Large intestine (tissue), 3 donors: ENCODE measurements around the gene MCAM. TPM values are rescaled to one million over a fixed set of nuclear protein-coding genes. Genes with fewer than 3 reads are reported as not detected.

Experiments
- DNase-seq, 2 donors: peaks; one replicate each; pipeline versions ENCODE4 v3.0.0 to v3.0.0-alpha.2; 2013
- H3K27ac ChIP-seq: one replicate; pipeline ENCODE4 v1.5.1; 2013; ENCODE audit warnings: low read length
- H3K27me3 ChIP-seq: 2 replicates; pipeline ENCODE4 v1.6.1; 2013; ENCODE audit warnings: low read length; ENCODE audit not compliant: control insufficient read depth, insufficient read depth
- H3K36me3 ChIP-seq: 2 replicates; pipeline ENCODE4 v1.6.1; 2013; ENCODE audit warnings: low read length; ENCODE audit not compliant: control insufficient read depth, insufficient read depth
- H3K4me1 ChIP-seq: one replicate; pipeline ENCODE4 v1.6.1; 2013; ENCODE audit warnings: low read length; ENCODE audit not compliant: control insufficient read depth, insufficient read depth
- H3K4me3 ChIP-seq: one replicate; pipeline ENCODE4 v1.5.1; 2013; ENCODE audit warnings: low read length
- H3K9me3 ChIP-seq: one replicate; pipeline ENCODE4 v1.6.1; 2013; ENCODE audit warnings: mild to moderate bottlenecking, low read depth, low read length, moderate library complexity; ENCODE audit not compliant: control insufficient read depth
- WGBS: methylation state at CpG from one replicate; pipeline ENCODE4 v1.1.5; 2013; ENCODE audit warnings: low lambda C conversion rate; ENCODE audit not compliant: insufficient coverage; 5-methylcytosine and 5-hydroxymethylcytosine counted together
- polyA plus RNA-seq: library from polyadenylated mRNA; unstranded; fragments of 120-200 nt; gene quantifications from one replicate; pipeline ENCODE4 v1.2.1, GENCODE V29; 2013

MCAM gene
- polyA plus RNA-seq, 1 donor: 50.4 TPM

DNA sequence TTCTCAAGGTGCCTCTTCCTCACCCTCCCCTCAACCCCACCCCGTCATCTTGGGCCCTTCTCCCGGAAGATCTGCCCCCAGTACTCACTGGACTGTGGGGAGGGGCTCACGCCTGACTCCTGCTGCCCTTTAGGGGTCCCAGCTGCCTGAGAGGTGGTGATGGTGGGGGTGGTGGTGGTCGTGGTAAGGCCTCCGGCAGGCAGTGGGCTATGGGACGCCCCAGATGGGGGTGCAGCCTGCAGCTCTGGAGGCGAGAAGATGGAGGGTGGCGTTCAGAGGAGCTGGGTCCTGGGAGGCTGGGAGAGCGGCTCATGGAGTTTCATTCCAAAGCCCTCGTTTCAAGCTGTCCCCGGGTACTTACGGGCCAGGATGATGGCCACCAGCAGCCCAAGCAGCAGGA lies 28.8 kb upstream of the MCAM start:
- H3K27ac ChIP-seq: no peak overlapping the region
- peaks cover 11% of the 10 kb centered on the region for H3K27me3 ChIP-seq
- DNase-seq: no peak
- no peaks in the 10 kb centered on the region for H3K9me3 ChIP-seq
- no CpG with 5 or more reads among the region's 12 CpGs for WGBS
- H3K4me3 ChIP-seq: no peak overlapping the region
- H3K4me1 ChIP-seq: peaks cover 9% of the 10 kb centered on the region
- no peaks in the 10 kb centered on the region for H3K36me3 ChIP-seq

DNA sequence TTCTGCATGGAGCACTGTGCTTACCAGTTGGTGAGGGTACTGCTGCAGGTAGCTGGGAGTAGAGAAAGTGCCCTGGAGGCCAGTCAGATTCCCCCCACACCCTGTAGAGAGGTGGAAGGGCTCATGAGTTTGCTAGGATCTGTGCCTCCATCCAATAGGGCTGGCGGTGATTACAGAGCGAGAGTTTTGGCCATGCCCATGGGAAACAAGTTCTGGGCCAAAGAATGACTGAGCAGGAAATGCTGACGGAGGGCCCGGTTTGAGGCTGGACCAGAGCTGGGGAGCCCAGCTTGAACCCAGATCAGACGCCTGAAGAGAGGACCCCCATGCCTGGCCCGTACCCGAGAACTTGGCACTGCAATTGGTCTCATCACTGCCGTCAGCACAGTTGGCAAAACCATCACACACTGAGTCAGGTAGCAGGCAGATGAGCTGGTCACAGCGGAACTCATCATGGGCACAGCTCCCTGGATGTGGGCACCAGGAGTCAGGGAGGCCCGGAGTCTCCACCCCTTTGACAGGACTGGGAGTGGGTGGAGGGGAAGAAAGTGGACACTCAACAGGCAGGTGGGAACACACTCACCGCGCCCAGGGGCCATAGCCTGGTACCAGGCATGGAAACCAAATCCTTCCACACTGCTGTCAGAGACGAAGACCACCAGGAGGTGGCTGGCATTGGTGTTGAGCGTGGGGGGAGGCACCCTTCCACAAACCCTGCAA lies 27.5 kb upstream of the MCAM start:
- H3K4me3 ChIP-seq: no peak overlapping the region

DNA sequence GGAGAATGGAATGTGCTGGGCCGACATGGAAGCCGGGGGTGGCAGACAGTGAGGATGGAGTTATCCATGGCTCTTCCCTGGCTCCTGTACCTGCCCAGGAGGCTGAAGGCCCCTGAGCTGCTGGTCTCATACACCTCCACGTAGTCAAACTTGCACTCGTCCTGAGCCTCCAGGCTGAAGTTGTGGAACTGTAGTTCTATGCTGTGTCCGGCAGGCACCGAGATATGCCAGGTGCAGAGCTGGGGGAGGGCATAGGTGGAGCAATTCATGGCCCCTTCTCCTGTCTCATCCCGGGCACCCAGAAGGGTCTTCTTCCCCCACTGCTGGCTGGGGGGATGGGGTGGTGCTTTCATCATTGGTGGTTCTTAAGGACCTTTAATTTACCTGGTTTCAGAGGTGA lies 26.8 kb upstream of the MCAM start:
- H3K27ac ChIP-seq: no peak overlapping the region
- H3K36me3 ChIP-seq: no peaks in the 10 kb centered on the region
- DNase-seq: no peak
- H3K27me3 ChIP-seq: peaks cover 24% of the 10 kb centered on the region
- H3K4me1 ChIP-seq: peaks cover 21% of the 10 kb centered on the region
- WGBS: no CpG with 5 or more reads among the region's 7 CpGs
- H3K9me3 ChIP-seq: no peaks in the 10 kb centered on the region
- no peak overlapping the region for H3K4me3 ChIP-seq

More for the DNA sequence above, 27.5 kb upstream of the MCAM start:
- no peaks in the 10 kb centered on the region for H3K36me3 ChIP-seq
- peaks cover 17% of the 10 kb centered on the region for H3K4me1 ChIP-seq
- no peak for DNase-seq
- WGBS: no CpG with 5 or more reads among the region's 14 CpGs
- H3K27ac ChIP-seq: no peak overlapping the region
- H3K27me3 ChIP-seq: peaks cover 20% of the 10 kb centered on the region
- H3K9me3 ChIP-seq: no peaks in the 10 kb centered on the region

DNA sequence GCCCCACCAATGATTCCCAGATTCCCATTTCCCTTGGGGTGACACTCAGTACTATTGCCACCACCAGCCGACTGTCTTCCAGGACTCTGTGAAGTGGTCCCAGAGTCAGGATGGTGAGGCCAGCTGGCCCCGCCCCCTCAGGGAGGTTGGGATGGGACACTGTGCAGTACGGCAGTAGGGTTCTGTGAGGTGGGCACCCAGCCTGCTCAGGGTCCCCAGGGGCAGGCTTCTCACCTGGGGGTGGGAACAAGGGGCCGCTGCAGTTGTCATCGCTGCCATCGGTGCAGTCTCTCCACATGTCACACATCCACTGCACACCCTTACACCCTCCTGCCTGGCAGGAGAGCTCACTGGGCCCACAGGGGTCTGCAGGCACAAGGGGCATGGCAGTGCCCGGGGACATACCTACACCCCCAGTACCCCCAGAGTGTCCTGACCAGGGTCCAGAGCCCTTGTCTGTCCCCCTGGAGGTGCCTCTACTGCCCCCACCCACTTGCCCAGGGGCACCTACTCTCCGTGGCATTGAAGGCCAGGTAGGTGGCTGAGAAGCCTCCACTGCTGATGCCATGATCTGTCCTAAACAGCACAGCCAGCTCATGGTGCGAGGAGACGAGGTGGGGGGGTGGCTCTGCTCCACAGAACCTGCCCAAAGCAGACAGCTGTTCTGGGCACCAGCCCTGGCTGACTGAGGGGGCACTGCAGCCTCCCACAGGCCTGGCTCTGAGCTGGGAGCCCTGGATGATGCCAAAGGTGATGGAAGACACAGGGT lies 25.6 kb upstream of the MCAM start:
- no CpG with 5 or more reads among the region's 10 CpGs for WGBS
- no peak overlapping the region for H3K4me3 ChIP-seq
- no peaks in the 10 kb centered on the region for H3K9me3 ChIP-seq
- peaks cover 24% of the 10 kb centered on the region for H3K27me3 ChIP-seq
- no peak overlapping the region for H3K27ac ChIP-seq
- no peak for DNase-seq
- peaks cover 31% of the 10 kb centered on the region for H3K4me1 ChIP-seq
- no peaks in the 10 kb centered on the region for H3K36me3 ChIP-seq

DNA sequence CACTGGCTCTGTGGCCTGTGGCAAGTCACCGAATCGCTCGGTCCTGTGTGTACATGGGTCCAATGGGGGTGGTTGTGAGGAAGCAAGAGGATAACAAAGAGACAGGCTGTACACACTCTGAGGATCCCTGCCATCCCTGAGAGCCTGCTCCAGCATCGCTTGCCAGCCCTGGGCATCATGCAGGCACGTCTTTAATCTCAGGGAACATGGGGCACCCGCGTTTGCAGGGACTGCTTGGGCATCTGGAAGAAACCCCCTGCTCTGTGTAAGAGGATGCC lies 25.0 kb upstream of the MCAM start:
- Histone ChIP-seq H3K27me3 (peaks cover 24% of the 10 kb centered on the region), H3K36me3 (peaks cover 2% of the 10 kb centered on the region)
- WGBS: no CpG with 5 or more reads among the region's 7 CpGs

DNA sequence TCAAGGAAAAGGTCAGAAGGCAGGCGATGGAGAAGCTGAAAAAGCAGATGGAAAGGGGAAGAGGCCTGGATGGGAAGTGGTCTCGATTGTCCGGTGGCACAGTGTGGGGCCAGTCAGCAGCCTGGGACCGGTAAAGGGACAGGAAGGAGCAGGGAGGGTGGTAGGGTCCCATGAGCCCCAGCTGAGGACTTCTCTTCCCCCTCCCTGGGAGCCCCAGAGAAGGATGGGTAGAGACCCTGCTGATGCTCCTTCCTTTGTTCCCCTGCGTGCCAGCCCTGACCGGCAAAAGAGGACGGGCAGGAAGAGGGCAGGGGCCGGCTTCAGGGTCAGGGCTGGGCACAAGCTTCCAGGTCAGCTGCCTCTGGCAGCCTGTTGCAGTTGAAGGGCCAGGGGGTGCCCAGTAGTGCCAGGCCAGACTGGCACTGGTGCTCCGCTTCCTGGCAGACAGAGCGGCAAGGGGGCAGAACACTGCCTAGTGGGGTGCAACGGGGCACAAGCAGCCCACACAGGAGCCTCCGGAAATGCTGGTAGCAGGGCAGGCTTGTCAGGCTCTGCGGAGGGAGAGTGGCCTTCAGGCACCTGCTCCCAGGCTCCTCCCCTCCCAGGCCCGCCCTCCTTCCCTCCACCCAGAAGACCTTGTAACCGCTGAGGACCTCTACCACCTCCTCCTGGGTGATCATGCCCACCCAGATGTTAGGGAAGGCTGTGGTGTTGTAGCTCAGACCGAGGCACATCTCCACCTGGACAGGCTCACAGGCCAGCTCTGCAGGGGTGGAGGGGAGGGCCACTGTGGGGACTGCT lies 24.5 kb upstream of the MCAM start:
- peak overlapping the region; percentile 51 for H3K27ac ChIP-seq
- peaks cover 38% of the 10 kb centered on the region for H3K4me1 ChIP-seq
- H3K9me3 ChIP-seq: no peaks in the 10 kb centered on the region
- peaks cover 24% of the 10 kb centered on the region for H3K27me3 ChIP-seq
- no peak for DNase-seq
- peak overlapping the region; percentile 52 for H3K4me3 ChIP-seq
- peaks cover 6% of the 10 kb centered on the region for H3K36me3 ChIP-seq
- WGBS: no CpG with 5 or more reads among the region's 16 CpGs

More for the DNA sequence above, 25.0 kb upstream of the MCAM start:
- no peak for DNase-seq
- H3K27ac ChIP-seq: no peak overlapping the region
- no peak overlapping the region for H3K4me3 ChIP-seq
- no peaks in the 10 kb centered on the region for H3K9me3 ChIP-seq
- H3K4me1 ChIP-seq: peaks cover 34% of the 10 kb centered on the region

DNA sequence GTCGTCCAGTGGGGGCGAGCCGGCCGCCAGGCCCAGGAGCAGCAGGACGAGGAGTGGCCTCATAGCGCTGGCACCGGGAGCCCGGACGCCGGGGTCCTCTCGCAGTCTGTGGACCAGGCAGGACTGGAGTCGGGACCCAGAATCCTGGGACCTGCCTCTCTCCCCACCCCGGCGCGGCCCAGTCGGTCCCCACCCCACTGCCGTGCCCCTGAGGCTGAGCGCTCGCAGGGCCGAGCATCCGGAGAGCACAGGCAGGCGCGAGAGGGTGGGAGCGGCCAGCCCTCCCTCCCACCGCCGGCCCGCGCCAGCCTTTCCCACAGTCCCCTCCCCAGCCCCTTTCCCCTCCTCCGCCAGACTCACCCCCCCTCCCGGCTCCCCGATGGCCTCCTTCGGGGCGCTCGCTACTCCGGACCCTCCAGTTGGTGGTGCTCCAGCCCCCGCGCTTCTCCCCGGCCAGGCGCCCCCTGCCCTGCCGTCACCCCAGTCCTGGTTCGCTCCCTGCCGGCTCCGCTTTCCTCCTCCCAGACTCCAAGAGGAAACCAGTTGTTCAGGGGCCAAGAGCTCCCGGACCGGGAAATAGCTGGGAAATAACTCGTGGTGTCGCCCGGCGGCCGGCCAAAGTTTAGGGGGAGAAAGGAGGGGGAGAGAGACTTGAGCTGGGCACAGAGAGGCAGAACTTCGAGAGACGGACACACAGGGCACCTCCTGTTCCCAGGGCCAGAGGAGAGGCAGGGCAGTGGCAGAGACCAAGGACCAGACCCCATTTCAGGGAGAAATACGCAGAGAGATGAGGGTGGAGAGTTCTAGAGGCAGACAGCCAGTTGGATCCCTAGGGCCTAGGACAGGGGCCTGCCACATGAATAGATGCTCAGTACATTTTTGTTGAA lies 23.6 kb upstream of the MCAM start, which contains the start of gene C1QTNF5:
Gene C1QTNF5 (minus strand): TSS at position 549 of the 887 bp plus-strand sequence. CDS start 486 bp downstream, at position 63.
- H3K4me1 ChIP-seq: peaks cover 39% of the 10 kb centered on the region
- peak within 1 kb of the TSS; percentile 52 for H3K4me3 ChIP-seq
- H3K9me3 ChIP-seq: no peaks in the 10 kb centered on the region
- H3K27me3 ChIP-seq: peaks cover 24% of the 10 kb centered on the region
- H3K36me3 ChIP-seq: peaks cover 13% of the 10 kb centered on the region
- WGBS: no CpG with 5 or more reads among the region's 53 CpGs
- H3K27ac ChIP-seq: peak within 1 kb of the TSS; percentile 51
- DNase-seq: peak; percentile 74 to 86

DNA sequence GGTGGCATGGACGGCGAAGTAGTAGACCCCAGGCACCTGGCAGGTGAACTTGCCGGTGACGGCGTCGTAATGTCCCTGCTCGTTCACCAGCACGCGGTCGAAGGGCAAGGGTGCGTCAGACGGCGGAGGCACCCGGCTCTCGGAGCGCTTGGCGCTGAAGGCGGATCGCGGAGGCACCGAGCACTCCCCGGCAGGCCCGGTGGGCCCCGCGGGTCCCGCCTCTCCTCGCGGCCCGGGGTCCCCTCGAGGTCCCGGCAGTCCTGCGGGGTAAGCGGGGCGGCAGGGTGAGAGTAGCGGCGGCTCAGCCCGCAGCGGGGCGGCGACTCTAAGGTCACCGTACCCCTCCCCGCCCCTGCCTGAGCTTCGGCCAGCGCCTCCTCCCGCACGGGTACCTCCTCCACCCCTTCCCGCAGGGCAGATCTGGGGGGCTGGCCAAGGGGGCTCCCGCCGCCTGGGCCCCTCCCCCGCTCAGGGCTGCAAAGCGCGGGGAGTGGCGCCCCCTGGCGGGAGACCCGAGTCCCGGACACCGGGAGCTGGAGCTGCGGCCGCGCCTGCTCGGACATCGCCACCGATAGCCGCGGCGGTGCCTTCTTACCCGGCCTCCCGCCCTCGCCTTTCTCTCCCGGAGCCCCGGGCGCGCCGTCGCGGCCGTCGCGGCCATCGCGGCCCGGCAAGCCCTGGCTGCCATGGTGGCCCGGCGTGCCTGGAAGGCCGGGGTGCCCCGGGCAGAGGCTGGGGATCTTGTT lies 22.8 kb upstream of the MCAM start:
- peaks cover 24% of the 10 kb centered on the region for H3K27me3 ChIP-seq
- H3K9me3 ChIP-seq: no peaks in the 10 kb centered on the region
- H3K4me1 ChIP-seq: peaks cover 47% of the 10 kb centered on the region
- DNase-seq: peak in 1 of 2 donors; percentile 65
- peak overlapping the region; percentile 52 for H3K4me3 ChIP-seq
- H3K27ac ChIP-seq: peak overlapping the region; percentile 49
- H3K36me3 ChIP-seq: peaks cover 13% of the 10 kb centered on the region
- no CpG with 5 or more reads among the region's 86 CpGs for WGBS

DNA sequence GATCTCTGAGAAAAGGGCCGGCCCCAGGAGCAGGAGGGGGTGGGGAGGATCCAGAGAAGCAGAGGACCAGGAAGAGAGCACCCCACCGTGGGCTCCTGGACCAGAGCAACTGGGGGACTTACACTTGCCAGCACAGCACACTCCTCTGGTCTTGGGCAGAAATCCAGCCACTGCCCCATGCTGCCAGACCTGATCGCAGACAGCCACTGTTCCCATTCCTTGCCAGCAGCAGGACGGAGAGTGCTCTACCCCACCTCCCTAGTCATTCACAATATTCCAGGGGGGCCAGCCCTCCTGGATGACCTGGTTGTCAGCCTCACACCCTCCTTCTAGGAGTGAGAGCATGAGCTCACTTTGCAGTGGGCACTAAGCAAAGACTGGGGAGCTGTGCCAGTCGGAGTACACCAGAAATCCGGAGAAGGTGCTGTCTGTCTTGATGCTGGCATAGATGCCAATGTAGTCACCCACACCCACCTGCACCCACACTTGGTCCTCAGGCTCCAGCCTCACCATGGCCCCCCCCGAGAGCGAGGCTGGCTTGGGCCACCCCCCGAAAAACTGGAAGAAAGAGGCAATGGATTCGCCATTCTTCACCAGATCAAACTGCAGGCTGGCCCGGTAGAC lies 22.1 kb upstream of the MCAM start:
- no peak for DNase-seq
- peaks cover 13% of the 10 kb centered on the region for H3K36me3 ChIP-seq
- H3K27ac ChIP-seq: no peak overlapping the region
- H3K4me1 ChIP-seq: peaks cover 48% of the 10 kb centered on the region
- H3K9me3 ChIP-seq: no peaks in the 10 kb centered on the region
- H3K4me3 ChIP-seq: peak overlapping the region; percentile 46
- H3K27me3 ChIP-seq: peaks cover 24% of the 10 kb centered on the region
- no CpG with 5 or more reads among the region's 11 CpGs for WGBS
